ENCODE results near the gene IL23R. TPM values are rescaled to one million over a fixed set of nuclear protein-coding genes. Genes with fewer than 3 reads are reported as not detected.

The IL23R gene
- total RNA-seq, 2 experiments from 2014 or later: 0.08 to 0.14 TPM

DNA sequence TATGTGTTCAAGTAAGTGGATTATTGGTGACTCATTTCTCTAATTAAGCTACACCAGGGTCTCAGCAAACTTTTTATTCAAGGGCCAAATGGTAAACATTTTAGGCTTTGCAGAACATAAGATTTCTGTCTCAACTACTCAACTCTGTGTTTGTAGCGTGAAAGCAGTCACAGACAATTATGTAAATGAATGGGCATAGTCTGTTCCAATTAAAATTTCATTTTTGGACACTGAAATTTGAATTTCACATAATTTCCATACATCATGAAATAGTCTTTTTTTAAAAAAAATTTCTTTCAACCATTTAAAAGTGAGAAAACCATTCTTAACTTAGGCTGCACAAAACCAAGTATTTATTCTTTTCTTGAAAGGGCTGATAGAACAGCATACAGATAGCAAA, 50.1 kb downstream of the IL23R start:
- ATAC-seq (ENCODE audit: poor library complexity): no peak
- intact Hi-C loops (cut with DNase I, micrococcal nuclease): no loop called here
- CTCF ChIA-PET: interaction anchor here (1.1 kb wide), 1 partner anchor 284 kb away, joined by 4 read pairs; no protein-coding TSS in a partner anchor

DNA sequence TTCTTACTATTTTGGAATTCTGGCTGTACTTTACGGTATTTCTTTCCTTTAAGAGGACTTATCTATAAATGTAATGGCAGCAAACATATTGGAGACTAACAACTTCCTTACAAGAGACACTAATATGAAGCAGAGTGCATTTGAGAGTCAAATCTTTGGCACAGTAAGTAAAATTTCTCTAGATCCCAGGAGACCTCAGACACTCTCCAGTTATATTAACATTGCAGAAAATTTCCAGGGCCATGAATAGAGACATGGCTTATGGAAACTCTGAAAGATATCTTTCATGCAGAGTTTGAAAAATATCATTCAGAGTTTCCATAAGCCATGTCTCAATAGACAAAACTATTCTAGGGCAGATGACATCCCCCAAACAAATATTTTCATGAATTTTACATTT, 51.2 kb downstream of the IL23R start:
- no peaks in the 10 kb centered on the region for H3K27me3 ChIP-seq (ENCODE audit: control insufficient read depth in 1 of 2, insufficient read depth in 2 of 2, low read length in 2 of 2)
- DNase-seq (no peak), ATAC-seq (ENCODE audit: poor library complexity) (no peak)
- H3K9me3 ChIP-seq (ENCODE audit: control insufficient read depth in 1 of 2, insufficient read depth in 1 of 2, low read length in 2 of 2): no peaks in the 10 kb centered on the region
- no peak overlapping the region for H3K27ac ChIP-seq (ENCODE audit: low read depth in 1 of 2, low read length in 2 of 2)
- POLR2A ChIA-PET: no interaction called here
- peaks cover 3% of the 10 kb centered on the region for H3K4me1 ChIP-seq (ENCODE audit: insufficient read depth, low read length)
- Mint-ChIP-seq H3K9me3 (no peaks in the 10 kb centered on the region), H3K4me3 (no peak overlapping the region), H3K36me3 (ENCODE audit: low read depth) (no peaks in the 10 kb centered on the region), H3K27ac (no peak overlapping the region), H3K4me1 (ENCODE audit: low read depth) (peaks cover 14% of the 10 kb centered on the region), H3K27me3 (no peaks in the 10 kb centered on the region)
- TF ChIP-seq, protein P1, sequence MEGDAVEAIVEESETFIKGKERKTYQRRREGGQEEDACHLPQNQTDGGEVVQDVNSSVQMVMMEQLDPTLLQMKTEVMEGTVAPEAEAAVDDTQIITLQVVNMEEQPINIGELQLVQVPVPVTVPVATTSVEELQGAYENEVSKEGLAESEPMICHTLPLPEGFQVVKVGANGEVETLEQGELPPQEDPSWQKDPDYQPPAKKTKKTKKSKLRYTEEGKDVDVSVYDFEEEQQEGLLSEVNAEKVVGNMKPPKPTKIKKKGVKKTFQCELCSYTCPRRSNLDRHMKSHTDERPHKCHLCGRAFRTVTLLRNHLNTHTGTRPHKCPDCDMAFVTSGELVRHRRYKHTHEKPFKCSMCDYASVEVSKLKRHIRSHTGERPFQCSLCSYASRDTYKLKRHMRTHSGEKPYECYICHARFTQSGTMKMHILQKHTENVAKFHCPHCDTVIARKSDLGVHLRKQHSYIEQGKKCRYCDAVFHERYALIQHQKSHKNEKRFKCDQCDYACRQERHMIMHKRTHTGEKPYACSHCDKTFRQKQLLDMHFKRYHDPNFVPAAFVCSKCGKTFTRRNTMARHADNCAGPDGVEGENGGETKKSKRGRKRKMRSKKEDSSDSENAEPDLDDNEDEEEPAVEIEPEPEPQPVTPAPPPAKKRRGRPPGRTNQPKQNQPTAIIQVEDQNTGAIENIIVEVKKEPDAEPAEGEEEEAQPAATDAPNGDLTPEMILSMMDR (IDR thresholded peaks at IDR 0.05): no peak
- CTCF ChIA-PET: interaction anchor here (1.3 kb wide), 1 partner anchor 283 kb away, joined by 5 read pairs; no protein-coding TSS in a partner anchor
- H3K36me3 ChIP-seq (ENCODE audit: insufficient read depth, low read length): no peaks in the 10 kb centered on the region
- no peak overlapping the region for H3K4me3 ChIP-seq (ENCODE audit: low read length)
- intact Hi-C loops (cut with DNase I, micrococcal nuclease): no loop called here

More for the DNA sequence above, 50.1 kb downstream of the IL23R start:
- Histone ChIP-seq H3K9me3 (ENCODE audit: control insufficient read depth in 1 of 2, insufficient read depth in 1 of 2, low read length in 2 of 2) (no peaks in the 10 kb centered on the region), H3K4me1 (ENCODE audit: insufficient read depth, low read length) (peaks cover 7% of the 10 kb centered on the region), H3K27ac (ENCODE audit: low read depth in 1 of 2, low read length in 2 of 2) (no peak overlapping the region), H3K27me3 (ENCODE audit: control insufficient read depth in 1 of 2, insufficient read depth in 2 of 2, low read length in 2 of 2) (no peaks in the 10 kb centered on the region), H3K36me3 (ENCODE audit: insufficient read depth, low read length) (no peaks in the 10 kb centered on the region), H3K4me3 (ENCODE audit: low read length) (no peak overlapping the region)
- H3K36me3 Mint-ChIP-seq (ENCODE audit: low read depth): no peaks in the 10 kb centered on the region
- TF ChIP-seq, protein P1 (IDR thresholded peaks at IDR 0.05): no peak
- no peaks in the 10 kb centered on the region for H3K9me3 Mint-ChIP-seq
- no peak overlapping the region for H3K4me3 Mint-ChIP-seq
- POLR2A ChIA-PET: no interaction called here
- H3K27me3 Mint-ChIP-seq: no peaks in the 10 kb centered on the region
- peaks cover 24% of the 10 kb centered on the region for H3K4me1 Mint-ChIP-seq (ENCODE audit: low read depth)
- DNase-seq: no peak
- no peak overlapping the region for H3K27ac Mint-ChIP-seq

DNA sequence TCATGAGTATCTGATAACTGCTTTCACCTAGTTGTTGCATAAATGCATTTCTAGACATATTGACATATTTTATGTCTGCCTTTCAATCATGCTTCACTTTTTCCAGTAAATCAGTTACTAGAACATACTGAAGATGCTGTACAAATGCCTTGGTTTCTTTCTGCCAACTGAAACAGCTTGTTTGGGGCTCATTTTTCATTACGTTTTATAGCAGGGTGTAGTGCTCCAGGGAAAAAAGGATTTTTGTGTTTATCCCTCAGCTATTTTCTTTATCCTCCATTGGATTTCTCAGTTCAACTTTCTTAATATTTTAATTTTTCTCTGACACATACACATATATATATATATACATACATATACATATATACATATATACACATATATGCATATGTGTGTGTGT, 51.7 kb downstream of the IL23R start:
- Mint-ChIP-seq H3K27me3 (no peaks in the 10 kb centered on the region), H3K4me1 (ENCODE audit: low read depth) (peaks cover 13% of the 10 kb centered on the region), H3K36me3 (ENCODE audit: low read depth) (no peaks in the 10 kb centered on the region), H3K27ac (no peak overlapping the region), H3K4me3 (no peak overlapping the region), H3K9me3 (no peaks in the 10 kb centered on the region)
- intact Hi-C loops (cut with DNase I, micrococcal nuclease): no loop called here
- Histone ChIP-seq H3K27ac (ENCODE audit: low read depth in 1 of 2, low read length in 2 of 2) (no peak overlapping the region), H3K4me3 (ENCODE audit: low read length) (no peak overlapping the region), H3K27me3 (ENCODE audit: control insufficient read depth in 1 of 2, insufficient read depth in 2 of 2, low read length in 2 of 2) (no peaks in the 10 kb centered on the region), H3K9me3 (ENCODE audit: control insufficient read depth in 1 of 2, insufficient read depth in 1 of 2, low read length in 2 of 2) (no peaks in the 10 kb centered on the region), H3K4me1 (ENCODE audit: insufficient read depth, low read length) (no peaks in the 10 kb centered on the region), H3K36me3 (ENCODE audit: insufficient read depth, low read length) (no peaks in the 10 kb centered on the region)
- DNase-seq (no peak), ATAC-seq (ENCODE audit: poor library complexity) (no peak)
- POLR2A ChIA-PET: no interaction called here
- TF ChIP-seq, protein P1 (IDR thresholded peaks at IDR 0.05): no peak
- CTCF ChIA-PET: interaction anchor here (1.3 kb wide), 1 partner anchor 283 kb away, joined by 5 read pairs; no protein-coding TSS in a partner anchor
